ENCODE measurements around the gene ZNF662. TPM values are rescaled to one million over a fixed set of nuclear protein-coding genes. Genes with fewer than 3 reads are reported as not detected.

ZNF662 gene
- total RNA-seq, 1 experiment from 2014 or later, result not detected

DNA sequence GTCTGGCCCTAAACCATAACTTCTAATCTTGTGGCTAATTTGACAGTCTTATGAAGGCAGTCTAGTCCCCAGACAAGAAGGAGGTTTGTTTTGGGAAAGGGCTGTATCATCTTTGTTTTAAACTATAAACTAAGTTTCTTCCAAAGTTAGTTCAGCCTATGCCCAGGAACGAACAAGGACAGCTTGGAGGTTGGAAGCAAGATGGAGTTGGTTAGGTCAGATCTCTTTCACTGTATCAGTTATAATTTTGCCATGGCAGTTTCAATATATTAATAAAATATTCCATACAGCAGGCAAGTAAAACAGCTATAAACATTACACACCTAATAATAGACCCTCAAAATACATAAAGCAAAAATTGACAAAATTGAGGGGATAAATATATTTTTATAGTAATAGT lies 13.1 kb upstream of the ZNF662 start:
- no peaks in the 10 kb centered on the region for H3K79me1 ChIP-seq (ENCODE audit: insufficient read depth, low read depth, low read length, poor library complexity, severe bottlenecking)
- WGBS (ENCODE audit: extremely low coverage, insufficient read length, low lambda C conversion rate), result no CpG with 5 or more reads among the region's 1 CpG

More for the DNA sequence above, 13.1 kb upstream of the ZNF662 start:
- Histone ChIP-seq H3K4me2 (ENCODE audit: insufficient read depth, insufficient read length, low read length) (no peak overlapping the region), H2BK120ac (ENCODE audit: low read depth, low read length, poor library complexity, severe bottlenecking) (no peak overlapping the region), H3K23ac (ENCODE audit: insufficient read length, low read depth, low read length) (no peak overlapping the region), H4K20me1 (ENCODE audit: control insufficient read depth, insufficient read depth, insufficient read length) (no peaks in the 10 kb centered on the region), H2AK5ac (ENCODE audit: insufficient read length, low read length) (no peak overlapping the region), H3K4me1 (ENCODE audit: insufficient read depth, low read length) (peaks cover 6% of the 10 kb centered on the region; the same call in 1 of the 2 replicates), H3K27ac (ENCODE audit: insufficient read length, low read depth, low read length) (no peak overlapping the region), H2BK12ac (ENCODE audit: insufficient read length, low read depth, low read length) (no peak overlapping the region), H3K14ac (ENCODE audit: insufficient read depth, low read length) (no peak overlapping the region), H3K79me2 (ENCODE audit: insufficient read depth, low read length) (no peaks in the 10 kb centered on the region), H4K5ac (ENCODE audit: insufficient read length, low read depth, low read length) (no peak overlapping the region), H3K27me3 (ENCODE audit: insufficient read depth, low read length) (no peaks in the 10 kb centered on the region), H3K4ac (ENCODE audit: low read depth, low read length) (no peak overlapping the region), H4K91ac (ENCODE audit: insufficient read length, low read depth, low read length) (no peak overlapping the region), H3K18ac (ENCODE audit: insufficient read length, low read depth, low read length) (no peak overlapping the region), H3K9me3 (ENCODE audit: control insufficient read depth, low read depth, low read length) (no peaks in the 10 kb centered on the region), H2BK5ac (ENCODE audit: insufficient read length, low read length) (no peak overlapping the region), H2AFZ (ENCODE audit: low read length) (no peak overlapping the region), H2BK20ac (ENCODE audit: low read depth, low read length, poor library complexity, severe bottlenecking) (no peak overlapping the region), H3K56ac (ENCODE audit: insufficient read length, low read depth, low read length) (no peak overlapping the region), H3T11ph (ENCODE audit: low read length) (no peak overlapping the region), H3K23me2 (ENCODE audit: insufficient read length, low read depth, low read length, poor library complexity, severe bottlenecking) (no peaks in the 10 kb centered on the region), H4K8ac (replicated peaks; ENCODE audit: insufficient read length, low read depth, low read length) (no peak overlapping the region), H2BK15ac (ENCODE audit: low read depth, low read length) (no peak overlapping the region), H3K9ac (ENCODE audit: extremely low read depth, insufficient read length, low read length) (no peak overlapping the region)
- Mint-ChIP-seq H3K9me3 (no peaks in the 10 kb centered on the region; a peak in 1 of 5 replicates), H3K27ac (peak overlapping the region in 1 of 3 experiments; percentile 97; a peak in 1 of 7 replicates), H3K36me3 (ENCODE audit: insufficient read depth in 1 of 3, low read depth in 3 of 3) (no peaks in the 10 kb centered on the region; a peak in 3 of 7 replicates), H3K4me1 (peaks cover 41 to 49% of the 10 kb centered on the region in 2 experiments), H3K4me3 (no peak overlapping the region), H3K27me3 (ENCODE audit: low read depth) (no peaks in the 10 kb centered on the region)
- no peak for DNase-seq
- TF ChIP-seq, protein P1, sequence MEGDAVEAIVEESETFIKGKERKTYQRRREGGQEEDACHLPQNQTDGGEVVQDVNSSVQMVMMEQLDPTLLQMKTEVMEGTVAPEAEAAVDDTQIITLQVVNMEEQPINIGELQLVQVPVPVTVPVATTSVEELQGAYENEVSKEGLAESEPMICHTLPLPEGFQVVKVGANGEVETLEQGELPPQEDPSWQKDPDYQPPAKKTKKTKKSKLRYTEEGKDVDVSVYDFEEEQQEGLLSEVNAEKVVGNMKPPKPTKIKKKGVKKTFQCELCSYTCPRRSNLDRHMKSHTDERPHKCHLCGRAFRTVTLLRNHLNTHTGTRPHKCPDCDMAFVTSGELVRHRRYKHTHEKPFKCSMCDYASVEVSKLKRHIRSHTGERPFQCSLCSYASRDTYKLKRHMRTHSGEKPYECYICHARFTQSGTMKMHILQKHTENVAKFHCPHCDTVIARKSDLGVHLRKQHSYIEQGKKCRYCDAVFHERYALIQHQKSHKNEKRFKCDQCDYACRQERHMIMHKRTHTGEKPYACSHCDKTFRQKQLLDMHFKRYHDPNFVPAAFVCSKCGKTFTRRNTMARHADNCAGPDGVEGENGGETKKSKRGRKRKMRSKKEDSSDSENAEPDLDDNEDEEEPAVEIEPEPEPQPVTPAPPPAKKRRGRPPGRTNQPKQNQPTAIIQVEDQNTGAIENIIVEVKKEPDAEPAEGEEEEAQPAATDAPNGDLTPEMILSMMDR (conservative IDR thresholded peaks at IDR 0.05), result no peak

All from H9 (cell line).